Skin epidermis (tissue), 12 donors: ENCODE results near the gene CDS2.

Experiments used
- H3K27ac ChIP-seq, 21 experiments: fragments of 200-600 bp; sonication (generic) in 11 of 21; one replicate each; pipeline ENCODE4 v1.5.0; 2020; ENCODE audit warnings: mild to moderate bottlenecking in 3 of 21, inconsistent platforms in 2 of 21, moderate library complexity in 2 of 21
- H3K4me3 ChIP-seq, 7 experiments: fragments of 200-600 bp; sonication (generic) in 2 of 7; one replicate each; pipeline ENCODE4 v1.5.0; 2020; ENCODE audit warnings: inconsistent platforms in 2 of 7, mild to moderate bottlenecking in 2 of 7, moderate library complexity in 1 of 7

Gene CDS2

DNA sequence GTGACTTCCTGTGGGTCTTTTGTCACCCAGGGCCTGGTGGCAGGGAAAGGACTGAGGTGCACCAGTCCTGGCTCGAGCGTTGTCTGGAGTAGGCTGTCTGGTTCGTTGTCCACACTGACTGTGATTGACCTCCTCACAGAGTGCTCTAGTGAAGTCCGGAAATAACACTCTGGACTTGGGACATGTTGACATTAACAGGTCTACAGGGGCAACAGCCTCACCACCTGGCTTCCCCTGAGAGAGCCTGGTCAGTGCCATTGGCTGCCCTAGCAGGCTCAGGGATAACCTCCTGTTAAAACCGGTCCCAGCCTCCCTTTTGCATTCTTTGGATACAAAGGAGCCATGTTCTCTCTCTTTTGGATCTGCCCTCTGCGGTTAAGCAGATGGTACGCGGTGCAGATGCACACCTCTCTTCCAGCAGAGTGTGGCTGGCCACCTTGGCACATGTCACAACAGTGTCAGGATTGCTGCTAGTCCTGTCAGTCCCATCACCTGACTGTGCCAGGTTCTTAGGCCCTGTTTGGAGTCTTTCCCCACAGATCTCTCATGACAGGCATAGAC lies 46.2 kb downstream of the CDS2 start:
- Histone ChIP-seq H3K27ac (peak overlapping the region in 4 of 21 experiments; percentile 10 to 74 (median 32)), H3K4me3 (no peak overlapping the region)

DNA sequence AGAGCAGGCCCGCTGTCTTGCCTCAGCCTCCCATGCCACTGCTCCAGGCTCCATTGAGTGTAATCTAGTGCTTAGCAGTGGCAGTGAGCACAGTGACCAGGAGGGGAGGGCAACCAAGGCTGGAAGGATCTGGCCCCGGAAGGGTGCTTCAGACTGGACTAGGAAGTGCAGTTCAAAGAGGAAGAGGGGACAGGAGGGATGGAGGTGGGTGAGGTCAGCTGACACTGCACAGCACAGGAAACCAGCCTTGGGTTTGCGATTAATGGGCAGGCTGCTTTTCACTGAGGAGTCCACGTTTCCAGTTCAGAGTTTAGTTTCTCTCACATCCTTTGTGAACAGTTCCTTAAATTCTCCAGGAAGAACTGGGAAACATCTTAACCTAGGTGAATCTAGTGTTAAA lies 46.9 kb downstream of the CDS2 start:
- Histone ChIP-seq H3K4me3 (no peak overlapping the region), H3K27ac (peak overlapping the region in 3 of 21 experiments; percentile 10 to 35 (median 28))

DNA sequence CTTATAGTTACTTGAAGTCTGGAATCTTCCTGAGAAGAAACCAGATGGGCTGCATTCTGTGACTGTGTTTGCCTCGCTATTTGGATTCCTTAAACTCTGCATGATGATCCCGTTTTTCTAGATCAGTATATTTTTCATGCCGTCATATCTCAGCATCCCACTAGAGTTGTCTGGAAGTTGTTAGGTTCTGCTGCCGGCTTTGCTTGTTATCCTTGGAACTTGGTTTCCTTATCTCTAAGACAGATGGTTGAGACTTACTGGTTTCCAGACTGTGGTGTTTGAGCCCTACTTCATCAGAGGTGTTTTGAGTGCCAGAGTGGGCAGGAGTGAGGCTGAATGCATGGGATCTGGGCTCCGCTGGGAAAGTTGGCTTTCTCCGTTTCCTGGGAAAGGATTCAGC lies 50.3 kb downstream of the CDS2 start:
- H3K4me3 ChIP-seq: no peak overlapping the region
- no peak overlapping the region for H3K27ac ChIP-seq

GRCh38 chr20:5178046-5178445 lies 51.2 kb downstream of the CDS2 start:
- Histone ChIP-seq H3K27ac (peak overlapping the region in 1 of 21 experiments; percentile 20), H3K4me3 (no peak overlapping the region)

DNA sequence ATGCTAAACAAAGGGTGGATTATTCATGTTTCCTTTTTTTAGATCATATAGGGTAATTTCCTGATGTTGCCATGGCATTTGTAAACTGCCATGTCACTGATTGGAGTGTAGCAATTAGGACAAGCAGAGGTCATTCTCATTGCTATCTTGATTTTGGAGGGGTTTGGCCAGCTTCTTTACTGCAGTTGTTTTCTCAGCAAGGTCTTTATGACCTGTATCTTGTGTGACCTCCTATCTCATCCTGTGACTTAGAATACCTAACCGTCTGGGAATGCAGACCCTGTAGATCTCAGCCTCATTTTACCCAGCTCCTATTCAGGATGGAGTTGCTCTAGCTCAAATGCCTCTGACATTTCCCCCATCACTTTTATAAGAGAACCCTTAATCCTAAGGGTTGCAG lies 53.6 kb downstream of the CDS2 start:
- Histone ChIP-seq H3K27ac (no peak overlapping the region), H3K4me3 (no peak overlapping the region)

- Histone ChIP-seq H3K4me3 (no peak overlapping the region), H3K27ac (no peak overlapping the region)
These were observed 54.1 kb downstream of the CDS2 start for GRCh38 chr20:5180933-5181332.

DNA sequence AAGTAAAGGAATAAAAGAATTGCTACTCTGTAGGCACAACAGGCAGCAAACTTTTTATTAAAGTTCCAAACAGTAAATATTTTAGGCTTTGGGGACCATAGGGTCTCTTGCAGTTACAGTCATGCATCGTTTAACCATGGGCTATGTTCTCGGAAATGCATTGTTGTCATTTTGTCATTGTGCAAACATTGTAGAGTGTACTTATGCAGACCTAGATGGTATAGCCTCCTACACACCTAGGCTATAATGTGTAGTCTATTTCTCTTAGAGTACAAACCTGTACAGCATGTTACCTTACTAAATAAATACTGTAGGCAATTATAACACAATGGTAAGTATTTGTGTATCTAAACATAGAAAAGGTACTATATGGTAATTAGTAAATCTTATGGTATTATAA lies 54.7 kb downstream of the CDS2 start:
- Histone ChIP-seq H3K27ac (no peak overlapping the region), H3K4me3 (no peak overlapping the region)

DNA sequence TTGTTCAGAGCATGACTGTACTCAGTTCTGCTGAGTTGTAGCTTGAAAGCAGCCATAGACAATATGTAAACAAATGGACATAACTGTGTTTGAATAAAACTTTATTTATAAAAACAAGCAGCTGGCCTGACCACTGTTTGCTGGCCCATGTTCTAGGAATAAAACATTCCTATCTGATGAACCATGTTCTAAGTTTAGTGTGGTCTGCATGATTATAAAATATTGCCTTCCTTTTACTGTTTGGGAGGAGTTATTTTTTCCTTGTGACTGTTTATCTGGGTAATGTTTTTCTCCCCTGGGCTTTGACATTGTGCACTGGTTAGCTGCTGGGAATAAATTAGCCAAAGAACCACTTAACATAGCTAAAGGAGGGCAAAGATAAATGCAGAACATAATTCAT lies 55.1 kb downstream of the CDS2 start:
- no peak overlapping the region for H3K4me3 ChIP-seq
- no peak overlapping the region for H3K27ac ChIP-seq

DNA sequence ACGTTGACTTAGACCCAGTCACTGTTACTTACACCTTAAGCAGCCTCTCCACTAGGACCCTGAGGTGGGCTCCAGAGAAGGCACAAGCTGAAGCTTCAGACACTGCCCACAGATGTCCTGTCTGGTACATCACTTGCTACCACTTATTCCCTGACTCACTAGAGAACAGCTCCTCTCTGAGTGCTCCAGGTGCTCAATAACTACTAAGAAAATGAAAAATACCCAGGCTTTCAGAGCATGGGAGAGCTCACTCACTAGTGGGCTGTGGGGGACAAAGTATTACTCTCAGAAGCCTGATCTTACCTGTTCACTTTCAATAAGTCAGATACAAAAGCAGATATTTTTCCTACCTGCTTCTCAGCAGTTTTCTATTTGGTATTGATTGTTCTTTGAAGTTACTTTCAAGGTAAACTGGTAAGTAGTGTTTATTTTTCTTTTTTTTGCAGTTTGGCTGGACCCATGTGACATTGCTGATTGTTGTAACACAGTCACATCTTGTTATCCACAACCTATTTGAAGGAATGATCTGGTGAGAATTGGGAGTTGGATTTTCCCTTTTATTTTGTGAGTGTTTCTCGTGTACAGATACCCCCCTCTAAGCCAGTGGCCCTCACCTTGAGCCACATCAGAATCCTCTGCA lies 55.9 kb downstream of the CDS2 start:
- no peak overlapping the region for H3K27ac ChIP-seq

DNA sequence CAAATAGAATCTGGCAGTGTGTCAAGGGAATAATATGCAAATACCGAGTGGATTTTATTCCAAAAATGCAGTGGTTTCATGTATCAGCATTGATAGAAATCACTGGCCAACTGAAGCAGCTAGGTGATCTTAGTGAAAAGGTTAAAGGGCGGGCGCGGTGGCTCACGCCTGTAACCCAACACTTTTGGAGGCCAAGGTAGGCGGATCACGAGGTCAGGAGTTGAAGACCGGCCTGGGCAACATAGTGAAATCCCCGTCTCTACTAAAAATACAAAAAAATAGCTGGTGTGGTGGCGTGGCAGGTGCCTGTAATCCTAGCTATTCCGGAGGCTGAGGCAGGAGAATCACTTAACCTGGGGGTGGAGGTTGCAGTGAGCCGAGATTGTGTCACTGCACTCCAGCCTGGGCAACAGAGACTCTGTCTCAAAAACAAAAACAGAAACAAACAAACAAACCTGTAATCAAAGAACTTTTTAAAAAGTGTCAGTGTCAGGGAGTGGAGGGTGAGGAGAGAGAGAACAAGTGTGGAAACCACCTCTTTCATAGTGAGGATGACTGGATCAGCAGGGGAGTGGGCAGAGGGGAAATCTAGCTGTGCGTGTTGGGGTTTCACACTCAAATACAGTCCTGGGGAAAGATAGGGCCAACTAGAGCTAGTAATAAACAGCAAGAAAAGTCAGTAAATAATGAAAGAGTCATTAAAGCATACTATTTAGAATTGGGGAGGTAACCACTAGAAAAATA lies 57.1 kb downstream of the CDS2 start:
- Histone ChIP-seq H3K27ac (no peak overlapping the region), H3K4me3 (no peak overlapping the region)

More for the DNA sequence above, 55.9 kb downstream of the CDS2 start:
- no peak overlapping the region for H3K4me3 ChIP-seq

- Histone ChIP-seq H3K27ac (no peak overlapping the region), H3K4me3 (no peak overlapping the region)
These were observed 57.9 kb downstream of the CDS2 start for GRCh38 chr20:5184684-5185083.

DNA sequence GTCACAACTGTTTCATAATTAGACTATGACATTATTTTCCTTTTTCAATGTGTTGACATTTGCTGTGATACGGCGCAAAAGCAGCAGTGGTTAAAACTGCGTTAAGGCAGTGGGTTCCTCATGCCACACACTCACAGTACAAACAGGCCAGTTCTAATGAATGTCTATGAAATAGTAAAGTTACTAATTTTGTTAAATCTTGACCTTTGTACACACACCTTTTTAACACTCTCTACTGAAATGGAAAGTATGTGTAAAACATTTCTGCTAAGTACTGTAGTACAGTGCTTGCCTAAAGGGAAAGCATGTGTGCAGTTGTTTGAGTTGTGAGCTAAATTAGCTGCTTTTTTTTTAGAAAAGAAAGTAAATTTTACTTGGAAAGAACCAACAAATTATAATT lies 60.3 kb downstream of the CDS2 start:
- Histone ChIP-seq H3K27ac (no peak overlapping the region), H3K4me3 (no peak overlapping the region)

DNA sequence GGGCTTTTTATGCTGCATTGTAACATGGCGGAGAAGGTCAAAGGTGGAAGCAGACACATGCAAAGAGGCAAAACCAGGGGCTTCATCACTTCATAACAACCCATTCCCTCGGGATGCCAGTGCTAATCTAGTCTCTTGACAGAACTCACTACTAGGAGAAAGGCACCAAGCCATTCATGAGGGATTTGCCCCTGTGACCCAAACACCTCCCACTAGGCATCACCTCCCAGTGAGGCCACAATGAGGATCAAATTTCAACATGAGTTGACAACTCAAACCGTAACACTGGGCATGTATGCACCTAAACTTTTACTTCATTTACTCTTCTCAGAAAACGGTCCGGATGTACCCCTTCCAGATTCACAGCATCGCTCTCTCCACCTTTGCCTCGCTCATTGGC lies 61.9 kb downstream of the CDS2 start:
- H3K27ac ChIP-seq: no peak overlapping the region
- no peak overlapping the region for H3K4me3 ChIP-seq

DNA sequence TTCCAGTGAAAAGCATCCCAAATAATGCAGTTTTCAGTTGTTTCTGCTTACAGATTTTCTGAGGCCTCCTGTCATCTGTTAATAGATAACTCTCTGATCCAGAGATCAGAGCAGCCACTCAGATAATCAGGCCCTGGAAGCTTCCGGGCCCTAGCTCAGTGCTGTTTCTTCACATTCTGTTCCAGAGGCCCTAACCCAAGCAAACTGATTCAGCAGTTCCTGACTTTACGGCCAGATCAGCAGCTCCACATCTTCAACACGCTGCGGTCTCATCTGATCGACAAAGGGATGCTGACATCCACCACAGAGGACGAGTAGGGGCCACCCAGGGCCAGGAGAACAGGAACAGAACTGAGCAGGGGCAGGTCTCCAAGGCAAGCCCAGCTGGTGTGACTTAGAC lies 63.1 kb downstream of the CDS2 start:
- Histone ChIP-seq H3K4me3 (no peak overlapping the region), H3K27ac (no peak overlapping the region)

- Histone ChIP-seq H3K27ac (no peak overlapping the region), H3K4me3 (no peak overlapping the region)
These were observed 63.6 kb downstream of the CDS2 start for GRCh38 chr20:5190444-5190843.

- Histone ChIP-seq H3K27ac (peak overlapping the region in 15 of 21 experiments; percentile 8 to 66 (median 50)), H3K4me3 (no peak overlapping the region)
These were observed 65.2 kb downstream of the CDS2 start for GRCh38 chr20:5191829-5192569.

- no peak overlapping the region for H3K27ac ChIP-seq
- H3K4me3 ChIP-seq: no peak overlapping the region
These were observed 66.0 kb downstream of the CDS2 start for GRCh38 chr20:5192570-5193431.

DNA sequence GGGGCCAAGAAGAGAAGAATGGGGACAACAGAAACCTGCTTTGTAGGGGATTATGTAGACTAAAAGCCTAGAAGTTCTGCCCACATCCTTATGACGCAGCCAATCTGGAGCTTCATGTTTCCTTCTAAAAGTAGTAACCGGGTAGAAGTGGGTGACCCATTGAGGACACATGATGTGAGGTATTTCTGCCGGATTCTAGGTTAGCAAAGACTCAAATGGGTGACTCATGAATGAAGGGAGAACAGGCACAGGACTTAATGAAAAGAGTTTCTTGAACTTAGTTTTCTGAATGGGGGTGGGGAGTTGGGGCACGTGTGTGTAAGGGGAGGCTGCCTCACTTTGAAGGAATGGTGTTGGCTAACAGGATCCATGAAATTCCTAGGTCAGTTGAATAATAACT lies 68.8 kb downstream of the CDS2 start:
- Histone ChIP-seq H3K27ac (no peak overlapping the region), H3K4me3 (no peak overlapping the region)

DNA sequence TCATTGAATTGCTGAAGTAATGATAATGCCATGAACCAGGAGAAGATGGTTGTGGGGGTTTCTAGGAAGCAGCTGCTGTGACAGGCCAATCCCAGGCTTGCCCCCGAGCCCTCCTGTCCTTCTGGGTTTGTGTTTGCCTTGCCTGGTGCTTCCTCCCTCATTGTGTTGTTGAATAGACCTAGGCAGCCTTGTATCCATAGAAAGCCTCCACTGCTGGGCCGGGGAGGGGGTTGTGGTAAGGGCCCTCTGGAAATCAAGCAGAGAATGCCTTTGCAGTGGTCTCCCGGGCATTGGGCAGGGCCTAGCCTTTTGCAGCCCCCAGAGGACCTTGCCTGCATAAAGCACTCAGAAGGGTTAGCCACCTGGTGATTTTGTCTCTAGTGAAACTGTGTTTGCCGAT lies 69.3 kb downstream of the CDS2 start:
- H3K4me3 ChIP-seq: no peak overlapping the region
- H3K27ac ChIP-seq: no peak overlapping the region
